ENCODE results near the gene SMIM21.

Gene SMIM21

GRCh38 chr18:75450906-75451305 lies 23.4 kb upstream of the SMIM21 start:
- Histone ChIP-seq H3K4me1 (ENCODE audit: control insufficient read depth, insufficient read depth, low read length) (no peaks in the 10 kb centered on the region), H3K36me3 (ENCODE audit: control insufficient read depth in 2 of 2, insufficient read depth in 1 of 2, low read length in 2 of 2) (no peaks in the 10 kb centered on the region), H3K4me3 (ENCODE audit: low read depth, low read length) (no peak overlapping the region), H3K9me3 (ENCODE audit: control insufficient read depth, insufficient read depth, low read depth, low read length) (no peaks in the 10 kb centered on the region), H3K27ac (ENCODE audit: extremely low read depth, low read depth, low read length) (no peak overlapping the region)
- CTCF ChIA-PET = no interaction called here
- POLR2A ChIA-PET = no interaction called here
- no peak for TF ChIP-seq ZNF610 (tag by site-specific recombination; IDR thresholded peaks at IDR 0.05; ENCODE audit: borderline replicate concordance)
- TF ChIP-seq ZNF239 (tag by site-specific recombination; IDR thresholded peaks at IDR 0.05) = no peak
- TF ChIP-seq ZSCAN5A (tag by site-specific recombination; IDR thresholded peaks at IDR 0.05) = no peak
- TF ChIP-seq ZNF416 (tag by site-specific recombination; IDR thresholded peaks at IDR 0.05) = no peak
- no peak for TF ChIP-seq ZNF544 (tag by site-specific recombination; IDR thresholded peaks at IDR 0.05)
- TF ChIP-seq EGR2 (tag by site-specific recombination; IDR thresholded peaks at IDR 0.05; ENCODE audit: low read depth) = no peak
- TF ChIP-seq SCRT1 (tag by site-specific recombination; IDR thresholded peaks at IDR 0.05; ENCODE audit: borderline replicate concordance) = no peak
- no peak for TF ChIP-seq ZNF585B (tag by site-specific recombination; IDR thresholded peaks at IDR 0.05)
- no peak for TF ChIP-seq ZNF747 (tag by site-specific recombination; IDR thresholded peaks at IDR 0.05)
- no peak for TF ChIP-seq ZBTB7A (tag by site-specific recombination; IDR thresholded peaks at IDR 0.05; ENCODE audit: low read depth)
- TF ChIP-seq CTCF (tag by site-specific recombination; IDR thresholded peaks at IDR 0.05) = no peak
- no peak for TF ChIP-seq RBAK (tag by site-specific recombination; IDR thresholded peaks at IDR 0.05)
- no peak for TF ChIP-seq ZIC2 (tag by site-specific recombination; IDR thresholded peaks at IDR 0.05)
- no peak for TF ChIP-seq ZNF514 (tag by site-specific recombination; IDR thresholded peaks at IDR 0.05)
- no peak for TF ChIP-seq ZNF138 (tag by site-specific recombination; IDR thresholded peaks at IDR 0.05; ENCODE audit: borderline replicate concordance)
- TF ChIP-seq, protein P1, sequence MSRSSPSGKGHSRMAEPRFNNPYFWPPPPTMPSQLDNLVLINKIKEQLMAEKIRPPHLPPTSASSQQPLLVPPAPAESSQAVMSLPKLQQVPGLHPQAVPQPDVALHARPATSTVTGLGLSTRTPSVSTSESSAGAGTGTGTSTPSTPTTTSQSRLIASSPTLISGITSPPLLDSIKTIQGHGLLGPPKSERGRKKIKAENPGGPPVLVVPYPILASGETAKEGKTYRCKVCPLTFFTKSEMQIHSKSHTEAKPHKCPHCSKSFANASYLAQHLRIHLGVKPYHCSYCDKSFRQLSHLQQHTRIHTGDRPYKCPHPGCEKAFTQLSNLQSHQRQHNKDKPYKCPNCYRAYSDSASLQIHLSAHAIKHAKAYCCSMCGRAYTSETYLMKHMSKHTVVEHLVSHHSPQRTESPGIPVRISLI (tag by site-specific recombination; IDR thresholded peaks at IDR 0.05) = no peak
- no peak for TF ChIP-seq YY2 (tag by site-specific recombination; IDR thresholded peaks at IDR 0.05)
- TF ChIP-seq ZNF211 (tag by site-specific recombination; IDR thresholded peaks at IDR 0.05; ENCODE audit: low read depth) = no peak
- no peak for TF ChIP-seq ZNF449 (tag by site-specific recombination; IDR thresholded peaks at IDR 0.05)

DNA sequence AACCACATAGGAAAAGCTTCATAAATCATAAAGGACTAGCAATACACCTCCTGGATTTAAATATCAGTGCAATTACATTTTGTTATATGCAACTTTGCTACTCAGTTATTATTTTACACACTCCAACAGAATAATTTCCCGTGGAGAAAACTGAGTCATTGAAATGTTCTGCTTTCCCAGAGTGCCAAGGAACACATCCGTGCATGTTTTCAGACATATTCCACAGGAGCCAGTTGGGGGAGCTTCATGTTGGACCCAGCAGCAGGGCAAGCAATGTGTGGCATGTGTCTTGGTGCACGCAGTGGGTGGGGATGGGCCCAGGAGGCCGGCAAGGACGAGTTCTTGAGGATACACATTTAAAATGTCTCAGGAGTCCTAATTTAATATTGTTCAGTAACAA lies 14.4 kb upstream of the SMIM21 start:
- H3K36me3 ChIP-seq (ENCODE audit: control insufficient read depth in 2 of 2, insufficient read depth in 1 of 2, low read length in 2 of 2) = no peaks in the 10 kb centered on the region
- ChIA-PET CTCF (no interaction called here), POLR2A (no interaction called here)
- H3K27ac ChIP-seq (ENCODE audit: extremely low read depth, low read depth, low read length) = no peak overlapping the region
- no peaks in the 10 kb centered on the region for H3K4me1 ChIP-seq (ENCODE audit: control insufficient read depth, insufficient read depth, low read length)
- no peaks in the 10 kb centered on the region for H3K9me3 ChIP-seq (ENCODE audit: control insufficient read depth, insufficient read depth, low read depth, low read length)
- no peak overlapping the region for H3K4me3 ChIP-seq (ENCODE audit: low read depth, low read length)
- no peak for TF ChIP-seq ZNF175 (tag by site-specific recombination; IDR thresholded peaks at IDR 0.05)
- no peak for TF ChIP-seq WT1 (tag by site-specific recombination; IDR thresholded peaks at IDR 0.05)
- no peak for TF ChIP-seq ZNF23 (tag by site-specific recombination; IDR thresholded peaks at IDR 0.05; ENCODE audit: borderline replicate concordance)
- TF ChIP-seq ZNF302 (tag by site-specific recombination; IDR thresholded peaks at IDR 0.05; ENCODE audit: low read depth) = no peak
- TF ChIP-seq ZSCAN5A (tag by site-specific recombination; IDR thresholded peaks at IDR 0.05) = no peak
- TF ChIP-seq CTCF (tag by site-specific recombination; IDR thresholded peaks at IDR 0.05) = no peak
- TF ChIP-seq ZBTB44 (tag by site-specific recombination; IDR thresholded peaks at IDR 0.05) = no peak
- no peak for TF ChIP-seq ZNF792 (tag by site-specific recombination; IDR thresholded peaks at IDR 0.05)
